Thyroid gland (tissue), 4 donors: ENCODE data around the gene KPNA2.

Experiments used
- POLR2A ChIP-seq, 2 donors: fragments of 450-650 bp; IDR thresholded peaks; one replicate each; pipeline ENCODE4 v1.6.1; 2017; ENCODE audit warnings: antibody characterized with exemption in 2 of 2, mild to moderate bottlenecking in 2 of 2, moderate library complexity in 1 of 2
- TF ChIP-seq, protein P1 (sequence below), 6 experiments: fragments of 200-600 bp in 3 of 6; fragments of 450-650 bp in 3 of 6; sonication (generic) in 3 of 6; IDR thresholded peaks; one replicate each; pipeline ENCODE4 v1.5.1; 2016 to 2019; ENCODE audit warnings: antibody characterized with exemption in 6 of 6, mild to moderate bottlenecking in 2 of 6, inconsistent platforms in 1 of 6, moderate library complexity in 1 of 6

DNA sequence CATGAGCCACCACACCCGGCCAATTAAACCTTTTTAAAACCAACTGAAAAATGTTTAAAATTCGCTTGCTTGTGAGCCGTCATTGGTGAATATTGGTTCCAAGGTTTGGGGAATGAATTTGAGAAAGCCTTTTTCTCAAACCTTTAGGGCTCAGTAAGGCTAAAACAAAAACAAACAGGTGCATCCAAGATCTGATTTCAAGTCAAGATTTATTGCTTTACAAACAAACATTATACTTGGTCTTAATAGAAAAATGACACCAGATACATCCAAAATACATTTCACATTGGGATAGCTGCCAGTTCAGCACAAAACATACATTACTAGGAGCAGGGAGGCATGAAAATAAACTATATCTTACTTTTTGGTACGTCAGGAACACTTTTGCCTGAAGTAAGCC lies 44.6 kb upstream of the KPNA2 start:
- TF ChIP-seq POLR2A (IDR thresholded peaks at IDR 0.05), result no peak
- TF ChIP-seq, protein P1, sequence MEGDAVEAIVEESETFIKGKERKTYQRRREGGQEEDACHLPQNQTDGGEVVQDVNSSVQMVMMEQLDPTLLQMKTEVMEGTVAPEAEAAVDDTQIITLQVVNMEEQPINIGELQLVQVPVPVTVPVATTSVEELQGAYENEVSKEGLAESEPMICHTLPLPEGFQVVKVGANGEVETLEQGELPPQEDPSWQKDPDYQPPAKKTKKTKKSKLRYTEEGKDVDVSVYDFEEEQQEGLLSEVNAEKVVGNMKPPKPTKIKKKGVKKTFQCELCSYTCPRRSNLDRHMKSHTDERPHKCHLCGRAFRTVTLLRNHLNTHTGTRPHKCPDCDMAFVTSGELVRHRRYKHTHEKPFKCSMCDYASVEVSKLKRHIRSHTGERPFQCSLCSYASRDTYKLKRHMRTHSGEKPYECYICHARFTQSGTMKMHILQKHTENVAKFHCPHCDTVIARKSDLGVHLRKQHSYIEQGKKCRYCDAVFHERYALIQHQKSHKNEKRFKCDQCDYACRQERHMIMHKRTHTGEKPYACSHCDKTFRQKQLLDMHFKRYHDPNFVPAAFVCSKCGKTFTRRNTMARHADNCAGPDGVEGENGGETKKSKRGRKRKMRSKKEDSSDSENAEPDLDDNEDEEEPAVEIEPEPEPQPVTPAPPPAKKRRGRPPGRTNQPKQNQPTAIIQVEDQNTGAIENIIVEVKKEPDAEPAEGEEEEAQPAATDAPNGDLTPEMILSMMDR (IDR thresholded peaks at IDR 0.05), result no peak
